ENCODE data around the gene KATNAL1.
A peak's percentile ranks its signal among the peaks of the same experiment; 100 is the strongest.

Gene KATNAL1

DNA sequence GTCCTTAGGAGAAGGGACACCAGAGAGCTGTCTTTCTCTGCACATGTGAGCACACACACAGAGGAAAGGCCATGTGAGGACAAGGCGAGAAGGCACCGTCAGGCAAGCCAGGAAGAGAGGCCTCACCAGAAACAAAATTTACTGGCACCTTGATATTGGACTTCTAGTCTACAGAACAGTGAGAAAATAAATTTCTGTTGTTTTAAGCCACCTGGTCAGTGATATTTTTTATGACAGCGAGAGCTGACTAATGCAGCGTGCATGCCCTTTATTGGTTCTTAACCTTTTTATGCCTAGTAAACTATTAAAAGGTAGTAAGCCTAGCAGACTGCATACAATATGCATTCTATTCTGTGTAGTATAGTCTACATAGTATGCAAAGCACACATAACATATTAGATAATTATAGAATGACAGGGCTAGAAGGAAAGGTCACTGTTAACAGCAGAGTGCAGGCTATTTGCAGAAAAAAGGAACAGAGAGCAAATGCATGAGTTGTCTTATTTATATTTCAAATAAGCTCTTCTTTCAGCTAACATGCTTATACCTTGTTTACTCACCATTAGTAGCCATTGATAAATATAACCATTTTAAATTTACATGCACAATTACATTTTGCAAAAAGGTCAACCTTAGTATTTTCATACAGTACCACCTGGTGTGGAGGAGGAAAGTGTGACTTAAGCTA is 25.2 kb upstream of the KATNAL1 start:
- DNase-seq (ENCODE audit: low spot score) = no peak

GRCh38 chr13:30331331-30331771 is 24.0 kb upstream of the KATNAL1 start:
- DNase-seq (ENCODE audit: low spot score) = no peak

DNA sequence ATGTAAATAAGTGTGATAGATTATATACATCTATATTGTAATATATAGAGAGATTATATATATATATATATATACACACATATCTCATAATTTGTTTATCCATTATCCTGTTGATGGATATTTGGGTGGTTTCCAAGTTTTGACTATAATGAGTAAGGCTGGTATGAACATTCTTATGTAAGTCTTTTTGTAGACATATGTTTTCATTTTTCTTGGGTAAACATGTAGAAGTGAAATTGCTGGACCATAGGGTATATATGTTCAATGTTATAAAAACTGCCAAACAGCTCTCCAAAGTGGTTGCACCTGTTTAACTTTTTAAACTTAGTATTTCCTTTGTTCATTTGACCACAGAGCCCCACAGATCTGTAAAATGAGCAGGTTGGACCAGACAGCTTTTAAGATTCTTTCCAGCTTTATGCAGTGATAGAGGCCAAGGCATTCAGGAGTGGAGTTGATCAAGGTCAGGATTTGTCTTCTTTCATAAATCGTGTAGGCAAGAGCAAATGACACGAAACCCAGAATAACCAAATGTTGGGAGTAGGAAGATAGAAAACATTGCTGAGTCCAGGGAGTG is 21.7 kb upstream of the KATNAL1 start:
- DNase-seq (ENCODE audit: low spot score) = no peak

DNA sequence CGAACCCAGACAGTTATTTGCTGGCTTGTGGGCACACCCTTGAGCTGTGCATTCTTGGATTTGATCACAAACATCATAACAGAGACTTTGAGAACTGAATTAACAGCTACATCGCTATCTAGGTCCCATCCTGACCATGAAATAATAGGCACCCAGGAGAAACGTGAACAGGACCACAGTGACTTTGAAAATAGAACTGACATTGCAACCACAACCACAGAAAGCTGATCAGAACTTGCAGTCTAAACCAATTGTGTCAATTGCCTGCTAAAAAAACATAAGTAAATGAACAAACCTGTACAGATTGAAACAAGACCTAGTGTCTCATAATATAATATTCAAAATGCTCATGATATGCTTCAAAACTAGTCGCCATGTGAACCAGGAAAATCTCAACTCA is 18.3 kb upstream of the KATNAL1 start:
- DNase-seq (ENCODE audit: low spot score) = no peak

DNA sequence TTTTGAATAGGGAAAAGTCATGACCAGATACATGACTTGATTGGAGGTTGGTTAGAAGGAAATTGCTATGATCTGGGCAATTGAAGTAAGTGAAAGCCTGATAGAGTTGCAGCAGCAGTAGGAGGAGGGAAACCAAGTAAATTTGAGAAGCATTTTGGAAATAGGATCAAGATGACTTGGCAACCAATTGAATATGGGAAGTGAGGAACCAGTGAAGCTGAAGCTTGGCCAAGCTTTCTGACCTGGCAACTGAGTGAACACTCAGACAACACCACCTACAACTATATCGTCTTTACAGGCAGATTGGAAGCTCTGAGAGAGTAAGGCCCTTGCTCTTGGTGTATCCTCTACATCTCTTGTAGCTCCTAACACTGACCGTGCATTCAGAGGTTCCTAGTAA is 16.2 kb upstream of the KATNAL1 start:
- no peak for DNase-seq (ENCODE audit: low spot score)

DNA sequence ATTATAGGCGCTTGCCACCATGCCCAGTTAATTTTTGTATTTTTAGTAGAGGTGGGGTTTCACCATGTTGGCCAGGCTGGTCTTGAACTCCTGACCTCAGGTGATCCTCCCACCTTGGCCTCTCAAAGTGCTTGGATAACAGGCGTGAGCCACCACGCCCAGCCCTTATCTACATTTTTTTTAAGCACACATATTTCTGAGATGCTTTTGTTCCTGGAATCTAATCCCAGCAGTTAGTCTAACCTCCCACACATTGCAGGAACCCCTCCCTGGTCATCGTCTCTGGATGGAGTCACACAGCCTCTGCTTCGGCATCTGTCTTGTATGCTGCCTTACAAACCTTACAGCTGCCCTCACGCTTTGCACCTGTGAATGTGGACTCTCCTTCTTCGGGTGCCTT is 15.1 kb upstream of the KATNAL1 start:
- DNase-seq (ENCODE audit: low spot score) = no peak

- no peak for DNase-seq (ENCODE audit: low spot score)
Observed at GRCh38 chr13:30321256-30321655, 13.9 kb upstream of the KATNAL1 start.

GRCh38 chr13:30319655-30320054 is 12.3 kb upstream of the KATNAL1 start:
- no peak for DNase-seq (ENCODE audit: low spot score)

- no peak for DNase-seq (ENCODE audit: low spot score)
Observed at GRCh38 chr13:30319130-30319529, 11.8 kb upstream of the KATNAL1 start.

DNA sequence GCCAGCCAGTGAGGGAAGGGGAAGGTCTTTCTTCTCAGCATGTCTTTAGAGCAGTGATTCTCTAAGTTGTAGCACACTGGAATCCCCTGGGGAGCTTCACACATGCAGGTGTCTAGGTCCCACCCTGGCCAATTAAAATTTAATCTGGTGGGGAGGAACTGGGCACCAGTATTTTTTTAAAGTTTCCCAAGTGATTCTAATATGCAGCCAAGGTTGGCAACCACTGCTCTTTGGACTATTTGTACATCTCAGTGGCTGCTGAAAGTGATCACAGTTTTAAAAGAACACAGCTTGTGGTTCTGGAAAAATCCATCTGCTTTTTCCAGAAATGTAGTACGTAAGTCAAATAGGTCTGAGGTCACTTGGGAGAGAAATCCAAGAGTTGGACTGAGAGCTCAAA is 10.7 kb upstream of the KATNAL1 start:
- DNase-seq (ENCODE audit: low spot score) = no peak

- DNase-seq (ENCODE audit: low spot score) = no peak
Observed at GRCh38 chr13:30314562-30314961, 7.2 kb upstream of the KATNAL1 start.

- no peak for DNase-seq (ENCODE audit: low spot score)
Observed at GRCh38 chr13:30314069-30314468, 6.7 kb upstream of the KATNAL1 start.

- DNase-seq (ENCODE audit: low spot score) = no peak
Observed at GRCh38 chr13:30313311-30313710, 6.0 kb upstream of the KATNAL1 start.

DNA sequence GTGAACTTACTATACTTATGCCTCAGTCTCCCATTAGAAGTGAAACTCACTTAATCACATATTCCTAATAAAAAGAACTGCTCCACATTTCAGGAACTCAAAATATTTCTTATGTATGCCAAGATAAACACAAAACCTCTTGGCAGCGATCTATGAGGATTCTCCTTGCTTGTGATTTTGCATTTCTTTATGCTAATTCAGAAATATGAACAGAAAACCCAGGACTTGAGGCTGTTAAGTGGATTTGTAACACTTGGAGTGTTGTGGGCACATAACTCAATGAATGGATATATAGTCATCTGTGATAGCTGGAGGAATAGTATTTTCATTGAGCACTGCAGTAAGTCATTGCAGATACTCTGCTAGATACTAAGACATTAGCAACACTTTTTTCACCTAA is 5.6 kb upstream of the KATNAL1 start:
- DNase-seq (ENCODE audit: low spot score) = no peak

- DNase-seq (ENCODE audit: low spot score) = no peak
Observed at GRCh38 chr13:30308548-30308947, 1.2 kb upstream of the KATNAL1 start.

DNA sequence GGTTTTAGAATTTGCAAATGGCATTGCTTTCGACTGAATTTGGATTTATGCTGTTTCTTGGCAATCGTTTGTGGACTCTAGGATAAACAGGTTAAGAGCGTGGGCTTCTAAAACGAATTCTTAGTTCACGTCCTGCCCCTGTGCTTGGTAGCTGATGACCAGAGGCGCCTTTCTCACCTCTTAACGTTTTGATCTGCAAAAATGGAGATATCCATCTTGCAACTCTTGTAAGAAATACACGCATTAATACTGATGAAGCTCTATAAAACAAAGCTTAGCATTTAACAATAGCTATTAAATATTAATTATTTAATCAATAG is 580 bp upstream of the KATNAL1 start:
- no peak for DNase-seq (ENCODE audit: low spot score)

DNA sequence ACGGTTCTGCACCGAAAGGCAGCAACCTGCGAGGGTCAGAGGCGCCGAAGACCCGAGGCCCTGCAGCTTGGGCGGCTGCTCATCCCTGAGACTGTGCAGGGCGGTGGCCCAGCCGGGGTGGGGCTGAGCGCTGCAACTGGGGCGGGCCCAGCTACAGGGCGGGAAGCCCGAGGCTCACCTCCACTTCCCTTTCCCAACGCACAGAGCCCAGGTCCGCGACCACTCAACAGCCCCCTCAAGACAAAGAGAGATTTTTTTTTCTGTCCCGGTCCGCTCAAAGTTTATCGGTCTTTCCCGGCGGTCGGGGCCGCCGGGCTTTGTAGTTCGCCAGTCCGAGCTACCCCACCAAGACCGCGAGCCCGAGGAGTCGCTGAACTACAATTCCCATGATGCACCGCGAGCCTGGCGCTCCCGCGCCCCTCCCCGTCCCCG is 573 bp downstream of the KATNAL1 start:
- peak; percentile 96 for DNase-seq (ENCODE audit: low spot score)

DNA sequence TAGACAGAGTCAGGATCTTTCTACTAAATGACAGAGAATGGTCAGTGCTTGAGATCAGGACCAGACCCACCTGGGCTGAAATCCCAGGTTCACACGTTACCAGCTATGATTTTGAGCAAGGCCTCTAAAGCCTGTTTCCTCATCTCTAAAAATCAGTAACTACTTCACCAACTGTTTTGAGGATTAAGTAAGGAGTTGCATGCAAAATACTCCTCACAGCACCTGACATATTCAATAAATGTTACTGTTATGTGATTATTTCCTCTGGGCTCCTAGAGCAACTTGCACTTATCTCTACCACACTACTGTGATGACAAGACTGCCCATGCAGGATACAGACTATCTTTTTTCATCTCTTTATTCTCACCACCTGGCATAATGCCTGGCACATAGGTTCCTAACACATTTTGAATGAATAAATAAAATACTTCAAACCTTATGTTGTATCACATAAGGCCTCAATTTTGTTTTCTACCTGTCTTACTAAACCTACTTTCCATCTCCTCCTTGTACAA is 1.8 kb downstream of the KATNAL1 start:
- DNase-seq (ENCODE audit: low spot score) = no peak

- no peak for DNase-seq (ENCODE audit: low spot score)
Observed at GRCh38 chr13:30303269-30303668, 4.1 kb downstream of the KATNAL1 start.

GRCh38 chr13:30301827-30302226 is 5.5 kb downstream of the KATNAL1 start:
- no peak for DNase-seq (ENCODE audit: low spot score)

- no peak for DNase-seq (ENCODE audit: low spot score)
Observed at GRCh38 chr13:30300596-30300995, 6.8 kb downstream of the KATNAL1 start.

GRCh38 chr13:30299786-30300185 is 7.6 kb downstream of the KATNAL1 start:
- DNase-seq (ENCODE audit: low spot score) = no peak

DNA sequence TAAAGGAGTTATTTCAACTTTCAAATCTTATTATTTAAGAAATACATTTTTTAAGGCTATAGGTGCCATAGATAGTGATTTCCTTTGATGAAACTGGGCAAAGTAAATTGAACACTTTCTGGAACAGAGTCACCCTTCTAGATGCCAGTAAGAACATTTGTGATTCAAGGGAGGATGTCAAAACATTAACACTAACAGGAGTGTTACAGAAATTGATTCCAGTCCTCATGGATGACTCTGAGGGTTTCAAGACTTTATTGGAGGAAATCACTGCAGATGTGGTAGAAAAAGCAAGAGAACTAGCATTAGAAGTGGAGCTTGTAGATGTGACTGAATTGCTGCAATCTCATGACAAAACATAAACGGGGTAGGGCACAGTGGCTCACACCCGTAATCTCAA is 12.2 kb downstream of the KATNAL1 start:
- no peak for DNase-seq (ENCODE audit: low spot score)

DNA sequence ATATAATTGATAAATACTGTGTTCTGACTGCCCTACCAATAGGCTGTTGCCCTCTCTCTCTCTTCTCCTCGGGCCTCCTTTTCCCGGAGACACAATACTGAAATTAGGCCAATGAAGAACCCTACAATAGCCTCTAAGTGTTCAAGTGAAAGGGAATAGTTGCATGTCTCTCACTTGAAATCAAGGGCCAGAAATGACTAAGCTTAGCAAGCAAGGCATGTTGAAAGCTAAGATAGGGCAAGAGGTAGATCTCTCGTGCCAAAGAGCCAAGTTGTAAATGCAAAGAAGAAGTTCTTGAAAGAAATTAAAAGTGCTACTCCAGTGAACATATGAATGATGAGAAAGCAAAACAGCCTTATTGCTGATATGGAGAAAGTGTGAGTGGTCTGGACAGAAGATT is 13.3 kb downstream of the KATNAL1 start:
- no peak for DNase-seq (ENCODE audit: low spot score)
